Stimulated activated naive CD8-positive, alpha-beta T cell treated with anti-CD3 and anti-CD28 coated beads, Interleukin-15, Interleukin-2, amounts not matched to agents 100 U/mL and 50 U/mL, for 24 hours (primary cell): ENCODE results near the gene ATP11A.
"Not testable (repeated sequence)": the region's sequence is repeated elsewhere in the genome, so short reads cannot be mapped to it uniquely, and the experiment has no call there.

Experiments
- ATAC-seq: fragments of 150-1000 bp; cut with Tn5 transposase; one replicate; pipeline ENCODE4 v1.10.0; 2021
- DNase-seq: peaks from one replicate; pipeline ENCODE4 v3.0.0; 2021

Gene ATP11A

GRCh38 chr13:112670864-112671263 lies 19.0 kb upstream of the ATP11A start:
- DNase-seq (no peak), ATAC-seq (no peak)

DNA sequence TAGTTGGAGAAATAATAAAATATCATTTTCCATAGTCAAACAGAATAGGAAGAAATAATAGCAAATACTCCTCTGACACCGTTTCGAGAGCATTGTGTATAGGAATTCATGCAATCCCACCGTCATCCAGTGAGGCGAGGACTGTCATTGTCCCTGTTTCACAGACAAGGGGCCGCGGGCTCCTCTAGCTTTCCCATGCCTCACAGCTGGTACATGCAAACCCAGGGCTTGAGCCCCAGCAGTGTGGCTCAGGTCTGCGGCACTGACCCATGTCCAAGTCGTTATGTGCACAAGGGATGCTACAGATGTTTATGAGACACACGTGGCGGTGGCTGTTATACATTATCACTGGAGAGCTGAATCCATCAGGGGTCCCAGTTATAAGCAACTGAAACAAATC lies 18.5 kb upstream of the ATP11A start:
- no peak for ATAC-seq

GRCh38 chr13:112672651-112673284 lies 17.1 kb upstream of the ATP11A start:
- no peak for ATAC-seq
- no peak for DNase-seq

More for the DNA sequence above, 18.5 kb upstream of the ATP11A start:
- DNase-seq: no peak

GRCh38 chr13:112674412-112675365 lies 15.1 kb upstream of the ATP11A start:
- no peak for DNase-seq
- no peak for ATAC-seq

DNA sequence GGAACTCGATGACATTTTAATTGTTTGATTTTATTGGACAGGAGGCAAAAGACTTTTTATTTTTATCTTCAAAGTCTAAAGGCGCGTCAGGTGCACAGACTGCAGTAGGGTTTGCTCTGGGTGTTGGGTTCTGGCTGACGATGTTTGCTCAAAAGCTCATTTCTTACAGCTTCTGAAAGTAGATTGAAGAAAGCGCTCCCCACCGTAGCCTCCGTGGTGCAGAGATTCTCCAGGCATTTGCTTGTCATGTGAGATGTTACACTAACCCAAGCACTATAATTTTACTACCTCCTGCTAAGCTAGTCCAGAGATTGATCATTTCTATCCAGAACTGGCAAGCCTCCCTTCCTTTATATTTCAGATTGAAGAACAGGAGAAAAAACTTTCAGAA lies 14.5 kb upstream of the ATP11A start:
- ATAC-seq (no peak), DNase-seq (no peak)

DNA sequence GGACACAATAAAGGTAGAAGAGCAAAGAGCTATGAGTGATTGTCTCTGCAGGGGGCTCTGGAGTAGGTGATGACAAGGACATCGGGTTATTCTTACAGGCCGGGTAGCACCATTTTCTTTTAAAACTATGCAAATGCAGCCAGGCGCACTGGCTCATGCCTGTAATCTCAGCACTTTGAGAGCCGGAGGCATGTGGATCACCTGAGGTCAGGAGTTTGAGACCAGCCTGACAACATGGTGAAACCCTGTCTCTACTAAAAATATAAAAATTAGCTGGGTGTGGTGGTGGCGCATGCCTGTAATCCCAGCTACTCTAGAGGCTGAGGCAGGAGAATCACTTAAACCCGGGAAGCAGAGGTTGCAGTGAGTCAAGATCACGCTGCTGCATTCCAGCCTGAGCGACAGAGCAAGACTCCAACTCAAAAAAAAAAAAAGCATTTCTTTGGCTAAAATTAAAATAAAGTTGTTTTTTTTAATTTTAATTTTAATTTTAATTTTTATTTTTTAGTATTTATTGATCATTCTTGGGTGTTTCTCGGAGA lies 12.3 kb upstream of the ATP11A start:
- ATAC-seq: not testable (repeated sequence)

GRCh38 chr13:112679381-112679780 lies 10.5 kb upstream of the ATP11A start:
- no peak for ATAC-seq
- DNase-seq: no peak

More for the DNA sequence above, 12.3 kb upstream of the ATP11A start:
- not testable (repeated sequence) for DNase-seq

DNA sequence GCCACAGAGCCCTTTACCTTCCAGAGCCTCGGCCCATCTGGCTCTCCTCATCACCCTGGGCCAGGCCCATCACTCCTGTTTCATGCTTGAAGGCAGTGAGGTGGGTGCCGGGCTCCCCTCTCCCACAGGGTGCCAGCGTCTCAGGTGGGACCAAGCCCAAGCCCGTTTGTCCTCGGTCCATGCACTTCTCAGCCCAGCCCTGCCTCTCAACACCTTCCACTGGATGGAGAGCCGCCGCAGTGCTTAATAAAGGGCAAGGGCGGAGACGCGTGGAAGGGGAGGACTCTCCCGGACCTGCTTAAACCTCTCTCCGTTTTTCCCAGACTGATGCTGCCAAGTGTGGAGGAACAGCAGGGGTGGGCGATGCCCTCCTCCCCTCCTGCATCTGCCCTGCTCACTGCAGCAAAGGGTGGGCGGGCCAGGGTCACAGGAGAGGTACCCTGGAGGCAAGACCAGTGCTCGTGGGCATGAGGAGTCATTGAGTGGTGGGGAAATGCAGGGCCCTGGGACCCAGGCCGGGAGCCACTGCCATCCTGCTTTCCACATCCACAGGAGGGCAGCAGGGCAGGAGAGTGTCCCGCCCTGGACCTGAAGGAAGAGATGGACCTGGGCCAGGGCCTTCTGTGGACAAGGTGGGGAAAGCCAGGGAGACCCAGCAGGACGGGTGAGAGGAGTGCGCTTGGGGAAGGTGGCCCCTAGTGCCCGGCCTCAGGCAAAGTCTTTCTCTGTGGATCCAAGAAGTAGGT lies 9.7 kb upstream of the ATP11A start:
- no peak for DNase-seq
- no peak for ATAC-seq

DNA sequence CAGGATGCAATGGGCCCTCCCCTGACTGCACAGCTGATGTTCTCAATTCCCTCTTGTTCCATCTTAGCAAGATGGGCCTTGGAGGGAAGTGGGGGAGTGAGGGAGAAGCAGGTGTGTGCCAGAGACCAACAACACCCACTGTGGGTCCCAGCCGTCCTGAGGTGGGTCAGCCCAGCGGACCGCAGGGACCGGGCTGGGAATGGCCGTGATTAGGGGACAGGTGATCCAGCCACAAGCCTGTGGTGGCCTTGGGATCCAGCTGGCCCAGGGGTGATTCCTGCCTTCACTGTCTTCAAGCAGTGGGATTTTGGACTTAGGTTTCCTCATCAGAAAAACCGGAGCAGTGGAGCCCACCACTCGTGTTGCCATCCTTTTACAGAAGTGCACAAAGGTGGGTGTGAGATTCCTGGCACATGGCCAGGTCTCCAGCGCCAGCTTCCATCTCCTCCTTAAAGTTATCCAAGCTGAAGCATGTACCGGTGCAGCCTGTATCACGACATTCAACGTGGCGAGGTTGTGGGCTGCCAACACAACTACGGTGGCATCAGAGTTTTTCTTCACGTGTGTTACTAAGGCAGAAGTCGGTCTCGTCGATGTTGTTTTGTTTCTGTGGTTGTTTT lies 9.0 kb upstream of the ATP11A start:
- ATAC-seq: no peak
- DNase-seq: no peak

DNA sequence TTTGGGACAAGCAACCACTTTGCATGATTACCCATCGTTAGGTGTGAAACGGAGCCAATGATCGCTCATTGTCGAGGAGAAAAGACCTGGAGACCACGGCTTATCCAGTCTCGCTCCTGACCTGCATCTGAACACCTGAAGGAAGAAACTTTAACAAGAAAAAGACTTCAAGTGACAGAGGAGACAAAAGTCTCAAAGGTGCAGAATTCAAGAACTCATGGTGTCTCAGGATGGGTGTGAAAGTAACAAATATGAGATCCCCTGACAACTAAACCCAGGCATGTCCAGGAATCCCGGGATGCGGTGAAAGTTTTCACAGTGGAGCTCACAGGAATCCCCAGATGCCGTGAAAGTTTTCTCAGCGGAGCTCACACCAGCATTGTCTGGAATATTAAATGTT lies 6.3 kb upstream of the ATP11A start:
- DNase-seq (no peak), ATAC-seq (no peak)

DNA sequence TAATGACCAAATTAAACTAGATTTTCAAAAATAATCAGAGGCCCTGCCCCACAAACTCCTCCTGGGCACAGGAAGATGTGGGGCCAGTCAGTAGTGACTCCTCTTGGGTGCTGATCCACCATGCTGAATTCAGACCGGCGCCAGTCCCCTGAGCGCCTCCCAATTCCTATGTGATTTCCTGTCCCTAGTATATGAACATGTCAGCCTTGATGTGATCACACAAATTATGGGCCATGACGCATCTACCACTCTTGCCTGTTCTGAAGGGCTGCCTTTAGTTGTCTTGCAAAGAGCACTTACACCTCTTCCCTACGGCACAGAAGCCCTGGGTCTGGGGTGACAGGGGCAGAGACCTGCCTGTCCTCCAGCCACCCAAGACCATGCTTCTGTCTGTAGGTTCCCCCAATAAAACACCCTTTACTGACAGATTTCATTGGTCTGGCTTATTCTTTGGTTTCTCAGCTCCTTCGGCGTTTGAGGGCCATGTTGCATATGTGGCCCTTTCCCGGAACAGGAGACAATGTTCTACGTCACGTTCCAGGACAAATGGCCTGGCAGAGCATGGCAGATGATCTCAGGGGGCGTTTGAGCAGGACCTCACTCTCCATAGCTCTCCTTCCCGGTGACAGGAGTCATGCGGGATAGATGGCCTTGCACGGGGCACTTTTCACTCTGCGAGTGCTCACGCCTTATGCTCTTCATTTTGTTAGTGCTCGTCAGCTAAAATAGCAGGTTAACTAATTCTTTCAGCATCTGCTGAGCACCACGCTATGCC lies 5.6 kb upstream of the ATP11A start:
- DNase-seq (no peak), ATAC-seq (no peak)

- not testable (repeated sequence) for DNase-seq, ATAC-seq
These were observed 4.5 kb upstream of the ATP11A start for GRCh38 chr13:112685189-112685805.

GRCh38 chr13:112685896-112686295 lies 3.9 kb upstream of the ATP11A start:
- no peak for ATAC-seq
- no peak for DNase-seq

- DNase-seq: no peak
- no peak for ATAC-seq
These were observed 3.5 kb upstream of the ATP11A start for GRCh38 chr13:112686364-112686763.

DNA sequence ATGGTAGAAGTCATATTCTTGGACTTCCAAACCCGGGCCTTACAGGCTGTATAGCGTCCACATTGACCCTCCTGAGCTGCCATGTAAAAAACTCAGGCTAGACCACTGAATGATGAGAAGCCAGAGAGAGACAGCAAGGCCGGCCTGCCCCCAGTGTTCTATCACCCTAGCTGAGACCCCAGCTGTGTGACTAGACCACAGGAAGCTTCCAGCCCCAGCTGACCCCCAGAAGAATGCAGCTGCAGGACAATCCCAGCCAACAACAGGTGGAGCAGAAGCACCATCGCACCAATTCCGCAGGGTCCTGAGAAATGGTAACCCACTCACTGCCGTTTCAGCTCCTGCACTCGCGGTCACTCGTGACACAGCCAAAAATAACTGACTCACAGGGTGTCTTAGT lies 2.9 kb upstream of the ATP11A start:
- DNase-seq (no peak), ATAC-seq (no peak)

- ATAC-seq (no peak), DNase-seq (no peak)
These were observed 1.8 kb upstream of the ATP11A start for GRCh38 chr13:112687836-112688559.

- ATAC-seq (peak; percentile 58), DNase-seq (peak; percentile 74)
These were observed 1.1 kb upstream of the ATP11A start for GRCh38 chr13:112688560-112689302.

DNA sequence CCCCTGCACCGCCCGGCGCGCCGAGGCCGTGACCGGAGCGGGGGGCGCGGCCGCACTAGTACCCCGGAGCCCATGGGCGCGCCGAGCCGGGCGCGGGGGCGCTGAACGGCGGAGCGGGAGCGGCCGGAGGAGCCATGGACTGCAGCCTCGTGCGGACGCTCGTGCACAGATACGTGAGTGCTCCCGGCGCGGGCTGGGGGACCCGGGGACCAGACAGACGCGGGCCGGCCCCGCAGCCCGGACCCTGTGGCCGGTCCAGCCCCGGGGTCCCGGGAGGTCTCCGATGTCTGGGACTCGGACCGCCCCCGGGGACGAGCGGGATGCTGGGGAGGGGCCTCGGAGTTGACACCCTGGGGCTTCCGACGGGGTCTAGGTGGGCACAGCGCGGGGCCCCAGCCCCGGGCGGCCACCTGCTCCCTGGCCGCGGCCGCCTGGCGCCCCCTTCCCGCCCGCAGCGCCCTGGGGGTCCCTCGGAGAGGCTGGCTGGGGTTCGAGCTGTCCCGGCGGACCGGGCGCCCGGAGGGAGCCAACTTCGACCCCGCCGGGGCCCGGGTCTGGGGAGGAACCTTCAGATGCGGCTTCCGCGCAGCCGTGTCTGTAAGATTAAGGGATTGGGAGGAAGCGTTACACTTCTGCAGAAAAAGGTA lies 568 bp downstream of the ATP11A start:
- peak; percentile 43 for DNase-seq
- peak; percentile 8 for ATAC-seq

- no peak for ATAC-seq
These were observed 2.3 kb downstream of the ATP11A start for GRCh38 chr13:112692104-112692503.

More at GRCh38 chr13:112692104-112692503, 2.3 kb downstream of the ATP11A start:
- DNase-seq: no peak
